ENCODE results near the gene NCKAP5. TPM values are rescaled to one million over a fixed set of nuclear protein-coding genes. Genes with fewer than 3 reads are reported as not detected.
A peak's percentile ranks its signal among the peaks of the same experiment; 100 is the strongest.

NCKAP5 gene
- total RNA-seq, 1 donor from 2014 or later = 7.9 TPM

GRCh38 chr2:133390156-133390555, 178.1 kb downstream of the NCKAP5 start:
- no peak for DNase-seq (ENCODE audit: low spot score)

- DNase-seq (ENCODE audit: low spot score) = no peak
These were observed 178.7 kb downstream of the NCKAP5 start for GRCh38 chr2:133389569-133389968.

- no peak for DNase-seq (ENCODE audit: low spot score)
These were observed 185.7 kb downstream of the NCKAP5 start for GRCh38 chr2:133382566-133382965.

- no peak for DNase-seq (ENCODE audit: low spot score)
These were observed 187.3 kb downstream of the NCKAP5 start for GRCh38 chr2:133380991-133381390.

GRCh38 chr2:133378928-133379549, 189.2 kb downstream of the NCKAP5 start:
- peak; percentile 28 for DNase-seq (ENCODE audit: low spot score)

- no peak for DNase-seq (ENCODE audit: low spot score)
These were observed 189.9 kb downstream of the NCKAP5 start for GRCh38 chr2:133378386-133378785.

- DNase-seq (ENCODE audit: low spot score) = no peak
These were observed 190.7 kb downstream of the NCKAP5 start for GRCh38 chr2:133377599-133377998.

- peak; percentile 59 for DNase-seq (ENCODE audit: low spot score)
These were observed 191.2 kb downstream of the NCKAP5 start for GRCh38 chr2:133377021-133377481.

GRCh38 chr2:133374781-133375180, 193.5 kb downstream of the NCKAP5 start:
- no peak for DNase-seq (ENCODE audit: low spot score)

- DNase-seq (ENCODE audit: low spot score) = no peak
These were observed 197.0 kb downstream of the NCKAP5 start for GRCh38 chr2:133371286-133371685.

- DNase-seq (ENCODE audit: low spot score) = no peak
These were observed 198.2 kb downstream of the NCKAP5 start for GRCh38 chr2:133369901-133370658.

GRCh38 chr2:133365117-133365516, 203.1 kb downstream of the NCKAP5 start:
- no peak for DNase-seq (ENCODE audit: low spot score)

- no peak for DNase-seq (ENCODE audit: low spot score)
These were observed 203.6 kb downstream of the NCKAP5 start for GRCh38 chr2:133364636-133365035.

GRCh38 chr2:133363884-133364283, 204.4 kb downstream of the NCKAP5 start:
- no peak for DNase-seq (ENCODE audit: low spot score)

- DNase-seq (ENCODE audit: low spot score) = peak; percentile 57
These were observed 206.2 kb downstream of the NCKAP5 start for GRCh38 chr2:133362061-133362476.

- DNase-seq (ENCODE audit: low spot score) = no peak
These were observed 207.4 kb downstream of the NCKAP5 start for GRCh38 chr2:133360882-133361281.

- DNase-seq (ENCODE audit: low spot score) = no peak
These were observed 208.1 kb downstream of the NCKAP5 start for GRCh38 chr2:133360190-133360589.

GRCh38 chr2:133352719-133353118, 215.5 kb downstream of the NCKAP5 start:
- DNase-seq (ENCODE audit: low spot score) = no peak

- no peak for DNase-seq (ENCODE audit: low spot score)
These were observed 221.6 kb downstream of the NCKAP5 start for GRCh38 chr2:133346654-133347053.

GRCh38 chr2:133345638-133346037, 222.6 kb downstream of the NCKAP5 start:
- DNase-seq (ENCODE audit: low spot score) = no peak

- DNase-seq (ENCODE audit: low spot score) = no peak
These were observed 223.4 kb downstream of the NCKAP5 start for GRCh38 chr2:133344849-133345248.

GRCh38 chr2:133343018-133343352, 225.3 kb downstream of the NCKAP5 start:
- DNase-seq (ENCODE audit: low spot score) = no peak

- no peak for DNase-seq (ENCODE audit: low spot score)
These were observed 225.8 kb downstream of the NCKAP5 start for GRCh38 chr2:133342286-133343017.

Measured in umbilical cord (tissue), 2 donors.